Measurements from ENCODE around the gene CD276.
"Not testable (repeated sequence)": the region's sequence is repeated elsewhere in the genome, so short reads cannot be mapped to it uniquely, and the experiment has no call there.

Gene CD276

GRCh38 chr15:73683777-73684580, at the start of gene CD276:
Gene CD276, plus strand, starts transcription at chr15:73684383. Its CDS starts 15,257 bp downstream, at chr15:73699640.
- DNase-seq: no peak

- DNase-seq: no peak
Observed at GRCh38 chr15:73637527-73637926, 46.7 kb upstream of the CD276 start.

GRCh38 chr15:73639464-73639863, 44.7 kb upstream of the CD276 start:
- not testable (repeated sequence) for DNase-seq

- DNase-seq: no peak
Observed at GRCh38 chr15:73647259-73648013, 36.7 kb upstream of the CD276 start.

- no peak for DNase-seq
Observed at GRCh38 chr15:73648014-73648295, 36.2 kb upstream of the CD276 start.

- DNase-seq: no peak
Observed at GRCh38 chr15:73650416-73651126, 33.6 kb upstream of the CD276 start.

- no peak for DNase-seq
Observed at GRCh38 chr15:73654659-73655058, 29.5 kb upstream of the CD276 start.

GRCh38 chr15:73655724-73656123, 28.5 kb upstream of the CD276 start:
- DNase-seq: no peak

GRCh38 chr15:73658645-73659044, 25.5 kb upstream of the CD276 start:
- no peak for DNase-seq

- DNase-seq: no peak
Observed at GRCh38 chr15:73660455-73660854, 23.7 kb upstream of the CD276 start.

GRCh38 chr15:73674587-73674986, 9.6 kb upstream of the CD276 start:
- DNase-seq: no peak

GRCh38 chr15:73677146-73677607, 7.0 kb upstream of the CD276 start:
- DNase-seq: peak; percentile 53

GRCh38 chr15:73677733-73678132, 6.5 kb upstream of the CD276 start:
- no peak for DNase-seq

GRCh38 chr15:73678498-73678897, 5.7 kb upstream of the CD276 start:
- DNase-seq: no peak

GRCh38 chr15:73679180-73679579, 5.0 kb upstream of the CD276 start:
- no peak for DNase-seq

- no peak for DNase-seq
Observed at GRCh38 chr15:73679964-73680363, 4.2 kb upstream of the CD276 start.

GRCh38 chr15:73680549-73680948, 3.6 kb upstream of the CD276 start:
- DNase-seq: no peak

GRCh38 chr15:73681063-73681462, 3.1 kb upstream of the CD276 start:
- DNase-seq: no peak

GRCh38 chr15:73681856-73682599, 2.2 kb upstream of the CD276 start:
- no peak for DNase-seq

- DNase-seq: no peak
Observed at GRCh38 chr15:73682600-73683090, 1.5 kb upstream of the CD276 start.

- DNase-seq: no peak
Observed at GRCh38 chr15:73683257-73683776, 866 bp upstream of the CD276 start.

All from activated CD4-positive, alpha-beta T cell treated with anti-CD3 and anti-CD28 coated beads, Interleukin-2, amount 50 U/mL, for 1 hour (primary cell).